Measurements from ENCODE around the gene SPTBN5. TPM values are rescaled to one million over a fixed set of nuclear protein-coding genes. Genes with fewer than 3 reads are reported as not detected.

SPTBN5 gene
- total RNA-seq, 1 donor from 2014 or later = 0.41 TPM

- FAIRE-seq (no peak), DNase-seq (ENCODE audit: low spot score in 2 of 2) (no peak)
Measured at GRCh38 chr15:41887161-41887560, 6.7 kb downstream of the SPTBN5 start.

- DNase-seq (ENCODE audit: low spot score in 2 of 2) = no peak
- no peak for FAIRE-seq
Measured at GRCh38 chr15:41886741-41887140, 7.1 kb downstream of the SPTBN5 start.

DNA sequence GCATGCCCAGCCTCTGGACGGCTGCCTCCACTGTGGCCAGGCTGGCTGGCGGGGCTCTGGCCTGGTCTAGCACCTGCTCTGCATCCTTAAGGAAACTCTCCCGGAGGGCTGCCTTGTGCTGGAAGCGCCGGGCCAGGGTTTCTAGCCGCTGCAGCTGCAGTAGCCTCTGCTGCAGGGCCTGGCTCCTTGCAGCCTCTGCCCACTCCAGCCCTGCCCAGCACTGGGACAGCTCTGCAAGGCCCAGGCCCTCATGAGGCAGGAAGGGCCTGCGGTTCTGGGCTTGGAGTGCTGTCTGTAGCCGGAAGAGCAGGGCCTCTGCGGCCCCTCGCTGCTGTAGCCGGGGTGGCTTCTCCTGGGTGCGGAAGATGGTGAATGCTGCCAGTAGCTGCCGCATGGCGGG, 8.0 kb downstream of the SPTBN5 start:
- FAIRE-seq (no peak), DNase-seq (ENCODE audit: low spot score in 2 of 2) (no peak)

- FAIRE-seq = no peak
- no peak for DNase-seq (ENCODE audit: low spot score in 2 of 2)
Measured at GRCh38 chr15:41885321-41885720, 8.5 kb downstream of the SPTBN5 start.

- DNase-seq (ENCODE audit: low spot score in 2 of 2) (no peak), FAIRE-seq (no peak)
Measured at GRCh38 chr15:41884458-41884857, 9.4 kb downstream of the SPTBN5 start.

DNA sequence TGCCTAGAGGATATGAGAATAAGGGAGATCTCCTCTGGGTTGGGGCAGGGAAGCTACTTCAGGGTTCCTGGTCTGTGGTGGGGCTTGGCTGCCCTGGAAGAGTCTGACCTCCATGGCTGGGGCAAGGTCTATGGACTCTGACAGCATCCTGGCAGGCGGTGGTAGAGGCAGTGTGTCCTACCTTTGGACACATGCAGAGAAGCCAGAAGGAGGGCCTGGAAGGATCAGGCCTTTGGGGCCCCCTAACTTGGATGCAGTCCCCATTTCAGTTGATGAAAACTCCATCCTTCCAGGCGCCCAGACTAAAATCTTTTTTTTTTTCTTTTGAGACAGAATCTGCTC, 10.4 kb downstream of the SPTBN5 start:
- no peak for DNase-seq (ENCODE audit: low spot score in 2 of 2)
- no peak for FAIRE-seq

- FAIRE-seq = no peak
- DNase-seq (ENCODE audit: low spot score in 2 of 2) = no peak
Measured at GRCh38 chr15:41882689-41883483, 11.0 kb downstream of the SPTBN5 start.

DNA sequence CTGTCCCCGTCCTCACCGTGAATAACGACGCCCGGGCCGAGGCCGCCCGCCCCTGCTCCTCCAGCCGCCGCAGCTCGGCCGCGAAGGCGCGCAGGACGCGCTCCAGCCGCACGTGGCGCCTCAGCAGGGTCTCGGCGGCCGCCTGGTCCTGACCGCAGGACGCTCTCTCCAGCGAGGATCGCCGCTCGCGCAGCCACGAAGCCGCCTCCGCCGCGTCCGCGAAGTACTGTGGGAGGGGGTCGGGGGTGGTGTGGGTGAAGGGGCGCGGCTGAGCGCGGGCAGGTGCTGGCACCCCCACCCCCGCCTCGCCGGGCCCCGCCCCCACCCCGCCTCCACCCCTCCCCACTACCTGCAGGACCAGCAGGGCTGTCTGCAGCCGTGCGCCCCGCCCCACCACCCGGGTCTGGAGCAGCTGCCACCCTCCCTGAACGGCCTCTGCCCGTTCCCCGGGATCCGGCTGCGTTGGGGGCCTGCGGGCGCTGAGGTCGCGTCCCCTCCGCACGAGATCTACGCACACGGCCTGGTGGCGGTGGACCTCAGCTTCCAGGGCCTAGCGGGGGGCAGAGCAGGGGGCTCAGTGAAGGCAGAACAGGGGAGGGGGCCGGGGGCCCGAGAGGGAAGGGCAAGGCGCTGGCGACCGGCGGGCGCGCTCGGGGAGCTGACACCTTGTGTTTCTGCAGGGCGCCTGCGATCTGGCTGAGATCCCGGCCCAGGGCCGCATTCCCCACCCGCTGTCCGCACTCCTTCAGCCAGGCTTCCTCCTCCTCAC, 11.7 kb downstream of the SPTBN5 start:
- no peak for FAIRE-seq
- DNase-seq (ENCODE audit: low spot score in 2 of 2) = peak in 1 of 2 donors; percentile 55

DNA sequence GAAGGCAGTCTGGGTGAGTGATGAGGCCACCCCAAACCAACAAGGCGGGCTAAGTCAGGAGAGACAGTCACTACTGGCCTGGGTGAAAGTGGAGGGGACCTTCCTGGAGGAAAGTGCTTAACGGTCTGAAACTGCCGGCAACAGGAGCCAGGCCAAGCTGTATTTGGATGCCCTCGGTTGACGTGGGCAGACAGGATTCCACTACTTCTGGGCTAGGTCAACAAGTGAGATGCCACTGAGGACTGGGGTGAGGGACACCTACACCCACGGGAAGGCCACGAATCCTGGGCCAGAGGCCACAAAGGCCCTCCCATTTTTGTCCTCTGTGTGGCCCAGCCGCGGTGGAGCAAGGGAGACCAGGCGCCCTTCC, 12.3 kb downstream of the SPTBN5 start:
- DNase-seq (ENCODE audit: low spot score in 2 of 2) = no peak

DNA sequence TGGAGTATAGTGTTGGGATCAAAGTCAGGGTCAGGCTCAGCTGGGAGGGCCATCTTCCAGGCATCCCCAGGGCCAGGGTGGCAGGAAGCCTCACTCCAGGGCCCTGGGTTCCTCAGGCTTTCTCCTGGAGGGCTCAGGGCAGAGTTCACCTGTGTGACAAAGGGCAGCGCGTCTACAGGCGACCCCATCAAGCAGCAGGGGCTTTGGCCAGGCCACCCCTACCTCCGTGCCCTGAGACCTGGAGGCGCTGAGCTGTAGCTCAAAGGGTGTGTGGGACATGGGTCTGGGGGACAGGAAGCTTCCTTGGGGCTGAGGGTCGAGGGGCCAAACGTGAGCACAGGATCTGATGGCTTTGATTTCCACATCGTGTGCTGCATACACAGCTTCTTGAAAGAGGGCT, 12.8 kb downstream of the SPTBN5 start:
- DNase-seq (ENCODE audit: low spot score in 2 of 2) (no peak), FAIRE-seq (no peak)

More for the DNA sequence above, 12.3 kb downstream of the SPTBN5 start:
- no peak for FAIRE-seq

DNA sequence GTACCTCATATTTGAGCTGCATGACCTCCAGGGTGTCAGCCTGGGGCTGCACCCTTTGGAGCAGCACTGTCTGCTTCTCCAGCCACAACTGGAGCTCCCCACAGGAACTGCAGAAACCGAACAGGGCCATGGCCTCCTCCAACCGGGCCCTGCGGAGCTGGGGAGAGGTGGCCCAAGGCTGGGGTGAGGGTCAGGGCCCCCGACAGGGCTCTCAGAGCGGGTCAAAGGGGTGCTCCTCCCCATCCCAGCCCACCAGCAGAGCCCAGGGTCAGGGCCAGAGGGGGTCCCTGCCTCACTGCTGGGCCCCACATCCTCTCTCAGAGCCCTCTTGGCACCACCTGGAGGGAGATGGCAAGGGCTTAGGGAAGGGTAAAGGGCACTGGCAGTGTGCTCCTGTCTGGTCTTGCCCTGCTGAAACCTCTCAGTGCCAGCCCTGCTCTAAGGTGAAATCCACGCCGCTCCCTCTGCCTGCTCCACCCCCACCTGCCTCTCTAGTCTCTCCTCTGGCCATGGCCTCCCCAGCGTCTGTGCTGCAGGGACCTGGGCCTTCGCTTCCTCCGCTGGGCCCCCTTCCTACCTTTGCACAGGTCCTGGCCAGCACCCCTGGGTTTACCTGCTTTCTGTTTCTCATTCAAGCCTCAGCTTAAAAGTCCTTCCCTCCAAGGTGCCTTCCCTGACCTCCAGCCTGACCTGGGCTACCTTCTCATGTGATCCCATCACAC, 13.5 kb downstream of the SPTBN5 start:
- no peak for FAIRE-seq

GRCh38 chr15:41879321-41879845, 14.5 kb downstream of the SPTBN5 start:
- no peak for FAIRE-seq
- no peak for DNase-seq (ENCODE audit: low spot score in 2 of 2)

More for the DNA sequence above, 13.5 kb downstream of the SPTBN5 start:
- DNase-seq (ENCODE audit: low spot score in 2 of 2) = no peak

DNA sequence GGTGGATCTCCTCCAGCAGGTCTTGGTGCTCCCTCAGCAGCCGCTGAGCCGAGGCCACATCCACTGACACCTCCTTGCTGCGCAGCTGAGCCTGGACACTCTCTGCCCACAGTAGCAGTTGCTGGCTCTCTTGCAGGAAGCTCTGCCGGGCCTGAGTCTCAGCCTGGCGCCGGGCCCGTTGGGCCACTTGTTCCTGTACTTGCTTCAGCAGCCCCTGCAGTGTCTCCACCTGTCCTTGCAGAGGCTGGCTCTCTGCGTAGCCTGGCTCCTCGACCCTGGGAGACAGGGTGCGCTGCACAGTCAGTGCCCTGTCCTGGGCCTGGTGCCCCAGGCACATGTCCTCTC, 15.5 kb downstream of the SPTBN5 start:
- no peak for FAIRE-seq
- no peak for DNase-seq (ENCODE audit: low spot score in 2 of 2)

DNA sequence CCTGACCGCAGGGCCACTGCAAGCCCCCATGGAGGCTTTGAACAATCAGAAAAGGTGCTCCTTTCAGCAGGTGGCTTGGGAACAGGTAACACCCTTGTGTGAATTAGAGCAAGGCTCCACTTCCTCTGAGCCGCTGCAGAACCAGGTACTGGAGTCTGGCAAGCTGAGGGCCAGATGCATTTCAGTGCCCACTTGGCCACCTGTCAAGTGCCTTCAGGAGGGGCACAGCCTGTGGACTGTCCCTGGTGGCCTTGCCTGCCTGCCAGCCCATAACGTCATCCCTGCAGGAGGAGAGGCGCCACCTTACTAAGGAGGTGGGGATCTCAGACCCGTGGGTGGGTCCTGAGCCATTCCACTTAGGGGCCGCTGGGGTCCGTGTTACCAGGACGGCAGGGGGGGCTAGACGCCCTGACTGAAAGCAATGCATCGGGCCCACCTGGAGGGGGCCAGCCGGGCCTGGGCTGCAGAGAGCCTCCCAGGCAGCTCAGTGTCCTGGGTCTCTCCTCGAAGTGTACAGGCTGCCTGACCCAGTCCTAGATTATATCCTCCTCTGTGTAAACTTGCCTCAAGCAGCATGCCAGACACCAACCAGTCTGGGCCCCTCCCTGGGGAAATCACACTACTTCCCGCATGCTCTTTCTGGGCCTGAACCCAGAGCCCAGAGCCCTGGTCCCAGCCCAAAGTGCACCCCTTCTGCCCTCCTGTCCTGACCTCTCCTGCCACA, 16.1 kb downstream of the SPTBN5 start:
- no peak for DNase-seq (ENCODE audit: low spot score in 2 of 2)
- no peak for FAIRE-seq

- no peak for FAIRE-seq
Measured at GRCh38 chr15:41876689-41877088, 17.2 kb downstream of the SPTBN5 start.

GRCh38 chr15:41876007-41876406, 17.8 kb downstream of the SPTBN5 start:
- DNase-seq (ENCODE audit: low spot score in 2 of 2) (no peak), FAIRE-seq (no peak)

More at GRCh38 chr15:41876689-41877088, 17.2 kb downstream of the SPTBN5 start:
- no peak for DNase-seq (ENCODE audit: low spot score in 2 of 2)

GRCh38 chr15:41874736-41875135, 19.1 kb downstream of the SPTBN5 start:
- FAIRE-seq = no peak
- DNase-seq (ENCODE audit: low spot score in 2 of 2) = no peak

- FAIRE-seq = no peak
Measured at GRCh38 chr15:41873711-41874110, 20.1 kb downstream of the SPTBN5 start.

DNA sequence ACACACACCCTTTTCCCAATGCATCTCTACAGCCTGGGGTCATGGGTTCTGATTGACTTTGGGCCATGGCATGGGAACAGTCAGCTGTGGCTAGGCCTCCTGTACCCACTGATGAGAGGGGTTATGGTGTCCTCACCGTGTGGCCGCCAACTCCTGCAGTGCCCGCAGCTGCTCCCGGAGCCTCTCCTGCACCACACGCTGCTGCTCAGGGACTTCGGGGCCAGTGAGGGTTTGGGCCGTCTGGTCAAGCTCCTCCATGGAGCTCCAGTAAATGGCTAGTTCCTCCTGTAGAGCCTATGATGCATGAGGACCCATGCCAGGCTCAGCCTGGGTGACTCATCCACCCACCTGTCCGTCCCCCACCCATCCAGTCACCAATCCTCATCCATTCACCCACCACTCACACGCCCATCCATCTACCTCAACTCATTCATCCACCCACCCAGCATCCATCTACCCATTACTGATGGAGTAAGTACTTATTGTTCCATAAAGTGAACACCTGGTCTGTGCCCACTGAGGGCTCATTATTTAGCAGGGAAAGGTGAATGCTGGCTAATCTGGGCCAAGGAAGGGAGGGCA, 21.6 kb downstream of the SPTBN5 start:
- FAIRE-seq = no peak
- DNase-seq (ENCODE audit: low spot score in 2 of 2) = no peak

More at GRCh38 chr15:41873711-41874110, 20.1 kb downstream of the SPTBN5 start:
- DNase-seq (ENCODE audit: low spot score in 2 of 2) = no peak
